ENCODE data around the gene ERAP2. TPM values are rescaled to one million over a fixed set of nuclear protein-coding genes. Genes with fewer than 3 reads are reported as not detected.

Gene ERAP2
- total RNA-seq, 1 donor from 2014 or later, result not detected

- DNase-seq (ENCODE audit: low spot score, unreplicated experiment), result no peak
- no peaks in the 10 kb centered on the region for H3K36me3 Mint-ChIP-seq (ENCODE audit: insufficient read depth)
- no peaks in the 10 kb centered on the region for H3K9me3 Mint-ChIP-seq (ENCODE audit: low read depth)
- H3K27me3 Mint-ChIP-seq, result no peaks in the 10 kb centered on the region
- no peak overlapping the region for H3K4me3 Mint-ChIP-seq (ENCODE audit: low read depth)
- no peak for TF ChIP-seq CTCF (IDR thresholded peaks at IDR 0.05; ENCODE audit: unreplicated experiment)
- H3K4me1 Mint-ChIP-seq (ENCODE audit: low read depth), result no peaks in the 10 kb centered on the region
- H3K27ac Mint-ChIP-seq, result no peak overlapping the region
Measured at GRCh38 chr5:96856371-96856770, 19.9 kb upstream of the ERAP2 start.

- H3K27ac Mint-ChIP-seq, result no peak overlapping the region
- H3K27me3 Mint-ChIP-seq, result no peaks in the 10 kb centered on the region
- TF ChIP-seq CTCF (IDR thresholded peaks at IDR 0.05; ENCODE audit: unreplicated experiment), result no peak
- H3K36me3 Mint-ChIP-seq (ENCODE audit: insufficient read depth), result no peaks in the 10 kb centered on the region
- no peaks in the 10 kb centered on the region for H3K9me3 Mint-ChIP-seq (ENCODE audit: low read depth)
- H3K4me3 Mint-ChIP-seq (ENCODE audit: low read depth), result no peak overlapping the region
- H3K4me1 Mint-ChIP-seq (ENCODE audit: low read depth), result no peaks in the 10 kb centered on the region
- no peak for DNase-seq (ENCODE audit: low spot score, unreplicated experiment)
Measured at GRCh38 chr5:96857454-96857853, 18.8 kb upstream of the ERAP2 start.

- no peak for TF ChIP-seq CTCF (IDR thresholded peaks at IDR 0.05; ENCODE audit: unreplicated experiment)
- Mint-ChIP-seq H3K36me3 (ENCODE audit: insufficient read depth) (no peaks in the 10 kb centered on the region), H3K27ac (no peak overlapping the region), H3K9me3 (ENCODE audit: low read depth) (no peaks in the 10 kb centered on the region), H3K27me3 (no peaks in the 10 kb centered on the region), H3K4me1 (ENCODE audit: low read depth) (no peaks in the 10 kb centered on the region), H3K4me3 (ENCODE audit: low read depth) (no peak overlapping the region)
- no peak for DNase-seq (ENCODE audit: low spot score, unreplicated experiment)
Measured at GRCh38 chr5:96857924-96858323, 18.4 kb upstream of the ERAP2 start.

- Mint-ChIP-seq H3K27ac (no peak overlapping the region), H3K36me3 (ENCODE audit: insufficient read depth) (no peaks in the 10 kb centered on the region), H3K9me3 (ENCODE audit: low read depth) (no peaks in the 10 kb centered on the region), H3K4me3 (ENCODE audit: low read depth) (no peak overlapping the region), H3K27me3 (peaks cover 3% of the 10 kb centered on the region), H3K4me1 (ENCODE audit: low read depth) (no peaks in the 10 kb centered on the region)
- no peak for TF ChIP-seq CTCF (IDR thresholded peaks at IDR 0.05; ENCODE audit: unreplicated experiment)
- DNase-seq (ENCODE audit: low spot score, unreplicated experiment), result no peak
Measured at GRCh38 chr5:96859375-96859774, 16.9 kb upstream of the ERAP2 start.

GRCh38 chr5:96861076-96861475, 15.2 kb upstream of the ERAP2 start:
- TF ChIP-seq CTCF (IDR thresholded peaks at IDR 0.05; ENCODE audit: unreplicated experiment), result no peak
- no peaks in the 10 kb centered on the region for H3K9me3 Mint-ChIP-seq (ENCODE audit: low read depth)
- H3K36me3 Mint-ChIP-seq (ENCODE audit: insufficient read depth), result no peaks in the 10 kb centered on the region
- H3K4me1 Mint-ChIP-seq (ENCODE audit: low read depth), result peaks cover 4% of the 10 kb centered on the region
- no peak for DNase-seq (ENCODE audit: low spot score, unreplicated experiment)
- no peak overlapping the region for H3K27ac Mint-ChIP-seq
- no peak overlapping the region for H3K4me3 Mint-ChIP-seq (ENCODE audit: low read depth)
- peaks cover 3% of the 10 kb centered on the region for H3K27me3 Mint-ChIP-seq

All from progenitor cell of endocrine pancreas (in vitro differentiated cells).